ENCODE measurements around the gene LRRC2.
"Not testable (repeated sequence)": the region's sequence is repeated elsewhere in the genome, so short reads cannot be mapped to it uniquely, and the experiment has no call there.

The LRRC2 gene

GRCh38 chr3:46599590-46599989 is 33.5 kb upstream of the LRRC2 start:
- no peaks in the 10 kb centered on the region for H3K79me2 ChIP-seq (ENCODE audit: control insufficient read depth, insufficient read depth, low read length)
- WGBS (ENCODE audit: extremely low coverage, insufficient coverage, low lambda C conversion rate) = no CpG with 5 or more reads among the region's 5 CpGs

DNA sequence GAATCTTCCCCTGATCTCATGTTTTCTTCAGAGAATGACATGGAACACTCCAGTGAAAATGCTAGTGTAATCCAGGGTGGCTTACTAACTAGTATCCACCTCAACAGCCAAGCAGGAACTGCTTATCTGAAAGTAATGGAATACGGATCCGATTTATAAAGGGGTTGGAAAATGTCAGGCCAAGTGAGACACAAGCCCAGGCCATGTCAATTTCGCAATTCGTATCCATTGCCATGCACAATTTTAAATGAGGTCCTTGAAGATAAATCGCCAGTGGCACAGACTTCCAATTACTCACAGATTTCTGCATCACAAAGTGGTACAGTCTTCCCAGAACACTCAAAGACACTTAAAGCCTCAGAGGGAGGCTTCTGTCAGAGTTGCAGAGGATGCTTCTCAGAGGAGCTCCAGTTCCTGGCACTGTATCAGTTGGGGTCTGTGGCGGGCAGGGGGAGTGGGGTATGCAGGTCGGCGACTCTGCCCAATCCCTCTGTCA is 29.8 kb upstream of the LRRC2 start:
- Histone ChIP-seq H3K4ac (ENCODE audit: low read depth, low read length) (no peak overlapping the region), H3K27me3 (ENCODE audit: insufficient read depth, low read length, poor library complexity) (no peaks in the 10 kb centered on the region), H2BK15ac (replicated peaks; ENCODE audit: low read depth) (no peak overlapping the region), H3K9ac (ENCODE audit: low read length) (no peak overlapping the region), H2BK5ac (ENCODE audit: low read length) (no peak overlapping the region), H3K36me3 (ENCODE audit: control insufficient read depth, insufficient read depth, low read length) (no peaks in the 10 kb centered on the region), H3K79me2 (ENCODE audit: control insufficient read depth, insufficient read depth, low read length) (no peaks in the 10 kb centered on the region), H3K79me1 (ENCODE audit: low read length) (no peaks in the 10 kb centered on the region), H4K5ac (ENCODE audit: low read length) (no peak overlapping the region), H4K8ac (ENCODE audit: low read depth, low read length) (no peak overlapping the region), H2BK120ac (ENCODE audit: low read depth, low read length) (no peak overlapping the region), H3K56ac (ENCODE audit: low read length) (no peak overlapping the region), H3K4me1 (ENCODE audit: control insufficient read depth, low read depth, low read length) (no peaks in the 10 kb centered on the region), H3K18ac (ENCODE audit: low read length) (no peak overlapping the region), H3K27ac (ENCODE audit: low read depth, low read length) (no peak overlapping the region), H3K4me2 (ENCODE audit: low read length) (no peak overlapping the region), H3K23ac (ENCODE audit: low read length) (no peak overlapping the region), H2AK5ac (ENCODE audit: low read length) (no peak overlapping the region), H3K4me3 (ENCODE audit: low read length) (no peak overlapping the region)
- no peak for DNase-seq
- no CpG with 5 or more reads among the region's 8 CpGs for WGBS (ENCODE audit: extremely low coverage, insufficient coverage, low lambda C conversion rate)

More at GRCh38 chr3:46599590-46599989, 33.5 kb upstream of the LRRC2 start:
- Histone ChIP-seq H4K8ac (ENCODE audit: low read depth, low read length) (no peak overlapping the region), H3K4me2 (ENCODE audit: low read length) (no peak overlapping the region), H3K4me3 (ENCODE audit: low read length) (no peak overlapping the region), H3K56ac (ENCODE audit: low read length) (no peak overlapping the region), H3K18ac (ENCODE audit: low read length) (no peak overlapping the region), H2BK120ac (ENCODE audit: low read depth, low read length) (no peak overlapping the region), H3K79me1 (ENCODE audit: low read length) (no peaks in the 10 kb centered on the region), H4K5ac (ENCODE audit: low read length) (no peak overlapping the region), H3K27ac (ENCODE audit: low read depth, low read length) (no peak overlapping the region), H3K27me3 (ENCODE audit: insufficient read depth, low read length, poor library complexity) (no peaks in the 10 kb centered on the region), H3K4ac (ENCODE audit: low read depth, low read length) (peak overlapping the region; percentile 41), H2BK15ac (replicated peaks; ENCODE audit: low read depth) (no peak overlapping the region), H3K9ac (ENCODE audit: low read length) (no peak overlapping the region), H3K36me3 (ENCODE audit: control insufficient read depth, insufficient read depth, low read length) (no peaks in the 10 kb centered on the region), H3K4me1 (ENCODE audit: control insufficient read depth, low read depth, low read length) (peaks cover 7% of the 10 kb centered on the region), H2BK5ac (ENCODE audit: low read length) (no peak overlapping the region), H3K23ac (ENCODE audit: low read length) (no peak overlapping the region), H2AK5ac (ENCODE audit: low read length) (no peak overlapping the region)
- no peak for DNase-seq

GRCh38 chr3:46594723-46595122 is 28.6 kb upstream of the LRRC2 start:
- Histone ChIP-seq H2BK5ac (ENCODE audit: low read length) (no peak overlapping the region), H3K56ac (ENCODE audit: low read length) (no peak overlapping the region), H4K5ac (ENCODE audit: low read length) (no peak overlapping the region), H2AK5ac (ENCODE audit: low read length) (no peak overlapping the region), H3K27ac (ENCODE audit: low read depth, low read length) (no peak overlapping the region), H3K4me2 (ENCODE audit: low read length) (no peak overlapping the region), H2BK15ac (replicated peaks; ENCODE audit: low read depth) (no peak overlapping the region), H3K79me2 (ENCODE audit: control insufficient read depth, insufficient read depth, low read length) (no peaks in the 10 kb centered on the region), H3K36me3 (ENCODE audit: control insufficient read depth, insufficient read depth, low read length) (no peaks in the 10 kb centered on the region), H3K23ac (ENCODE audit: low read length) (no peak overlapping the region), H3K27me3 (ENCODE audit: insufficient read depth, low read length, poor library complexity) (no peaks in the 10 kb centered on the region), H3K79me1 (ENCODE audit: low read length) (no peaks in the 10 kb centered on the region), H3K4me3 (ENCODE audit: low read length) (no peak overlapping the region), H3K18ac (ENCODE audit: low read length) (no peak overlapping the region), H2BK120ac (ENCODE audit: low read depth, low read length) (no peak overlapping the region), H3K4me1 (ENCODE audit: control insufficient read depth, low read depth, low read length) (no peaks in the 10 kb centered on the region), H4K8ac (ENCODE audit: low read depth, low read length) (no peak overlapping the region), H3K9ac (ENCODE audit: low read length) (no peak overlapping the region), H3K4ac (ENCODE audit: low read depth, low read length) (no peak overlapping the region)
- DNase-seq = no peak
- no CpG with 5 or more reads among the region's 4 CpGs for WGBS (ENCODE audit: extremely low coverage, insufficient coverage, low lambda C conversion rate)

- DNase-seq = no peak
- Histone ChIP-seq H3K23ac (ENCODE audit: low read length) (no peak overlapping the region), H3K27me3 (ENCODE audit: insufficient read depth, low read length, poor library complexity) (no peaks in the 10 kb centered on the region), H3K4me3 (ENCODE audit: low read length) (no peak overlapping the region), H3K4ac (ENCODE audit: low read depth, low read length) (no peak overlapping the region), H4K8ac (ENCODE audit: low read depth, low read length) (no peak overlapping the region), H3K4me1 (ENCODE audit: control insufficient read depth, low read depth, low read length) (no peaks in the 10 kb centered on the region), H3K79me2 (ENCODE audit: control insufficient read depth, insufficient read depth, low read length) (no peaks in the 10 kb centered on the region), H3K27ac (ENCODE audit: low read depth, low read length) (no peak overlapping the region), H3K4me2 (ENCODE audit: low read length) (no peak overlapping the region), H3K9ac (ENCODE audit: low read length) (no peak overlapping the region), H2AK5ac (ENCODE audit: low read length) (no peak overlapping the region), H3K79me1 (ENCODE audit: low read length) (no peaks in the 10 kb centered on the region), H3K18ac (ENCODE audit: low read length) (no peak overlapping the region), H3K36me3 (ENCODE audit: control insufficient read depth, insufficient read depth, low read length) (no peaks in the 10 kb centered on the region), H2BK15ac (replicated peaks; ENCODE audit: low read depth) (no peak overlapping the region), H2BK5ac (ENCODE audit: low read length) (no peak overlapping the region), H4K5ac (ENCODE audit: low read length) (no peak overlapping the region), H3K56ac (ENCODE audit: low read length) (no peak overlapping the region), H2BK120ac (ENCODE audit: low read depth, low read length) (no peak overlapping the region)
Measured at GRCh38 chr3:46593979-46594378, 27.9 kb upstream of the LRRC2 start.

- Histone ChIP-seq H4K5ac (ENCODE audit: low read length) (no peak overlapping the region), H3K9ac (ENCODE audit: low read length) (no peak overlapping the region), H3K4me3 (ENCODE audit: low read length) (no peak overlapping the region), H2AK5ac (ENCODE audit: low read length) (no peak overlapping the region), H3K56ac (ENCODE audit: low read length) (no peak overlapping the region), H3K27me3 (ENCODE audit: insufficient read depth, low read length, poor library complexity) (no peaks in the 10 kb centered on the region), H3K4me1 (ENCODE audit: control insufficient read depth, low read depth, low read length) (no peaks in the 10 kb centered on the region), H3K79me1 (ENCODE audit: low read length) (no peaks in the 10 kb centered on the region), H2BK15ac (replicated peaks; ENCODE audit: low read depth) (no peak overlapping the region), H3K79me2 (ENCODE audit: control insufficient read depth, insufficient read depth, low read length) (no peaks in the 10 kb centered on the region), H3K4me2 (ENCODE audit: low read length) (no peak overlapping the region), H3K18ac (ENCODE audit: low read length) (no peak overlapping the region), H3K36me3 (ENCODE audit: control insufficient read depth, insufficient read depth, low read length) (no peaks in the 10 kb centered on the region), H3K23ac (ENCODE audit: low read length) (no peak overlapping the region), H2BK120ac (ENCODE audit: low read depth, low read length) (no peak overlapping the region), H3K27ac (ENCODE audit: low read depth, low read length) (no peak overlapping the region), H4K8ac (ENCODE audit: low read depth, low read length) (no peak overlapping the region), H3K4ac (ENCODE audit: low read depth, low read length) (no peak overlapping the region), H2BK5ac (ENCODE audit: low read length) (no peak overlapping the region)
- WGBS (ENCODE audit: extremely low coverage, insufficient coverage, low lambda C conversion rate) = no CpG with 5 or more reads among the region's 14 CpGs
- DNase-seq = no peak
Measured at GRCh38 chr3:46593274-46593862, 27.3 kb upstream of the LRRC2 start.

GRCh38 chr3:46587268-46587667 is 21.2 kb upstream of the LRRC2 start:
- H3K23ac ChIP-seq (ENCODE audit: low read length); H2BK120ac ChIP-seq (ENCODE audit: low read depth, low read length); H4K8ac ChIP-seq (ENCODE audit: low read depth, low read length); H2BK5ac ChIP-seq (ENCODE audit: low read length); H3K27ac ChIP-seq (ENCODE audit: low read depth, low read length); H3K27me3 ChIP-seq (ENCODE audit: insufficient read depth, low read length, poor library complexity); H4K5ac ChIP-seq (ENCODE audit: low read length); H3K4me3 ChIP-seq (ENCODE audit: low read length); H3K4ac ChIP-seq (ENCODE audit: low read depth, low read length); H2AK5ac ChIP-seq (ENCODE audit: low read length); H2BK15ac ChIP-seq (replicated peaks; ENCODE audit: low read depth); H3K4me2 ChIP-seq (ENCODE audit: low read length); H3K79me2 ChIP-seq (ENCODE audit: control insufficient read depth, insufficient read depth, low read length); H3K4me1 ChIP-seq (ENCODE audit: control insufficient read depth, low read depth, low read length); H3K79me1 ChIP-seq (ENCODE audit: low read length); H3K9ac ChIP-seq (ENCODE audit: low read length); H3K18ac ChIP-seq (ENCODE audit: low read length); H3K56ac ChIP-seq (ENCODE audit: low read length): not testable (repeated sequence)
- peaks cover 16% of the 10 kb centered on the region for H3K36me3 ChIP-seq (ENCODE audit: control insufficient read depth, insufficient read depth, low read length)
- peak; percentile 55 for DNase-seq
- WGBS (ENCODE audit: extremely low coverage, insufficient coverage, low lambda C conversion rate) = no CpG with 5 or more reads among the region's 3 CpGs

Measured in mesendoderm (in vitro differentiated cells).